ENCODE measurements around the gene AACS. TPM values are rescaled to one million over a fixed set of nuclear protein-coding genes. Genes with fewer than 3 reads are reported as not detected.

The AACS gene
- total RNA-seq, 1 experiment from 2014 or later, result 54.0 TPM

- ChIA-PET POLR2A (no interaction called here), CTCF (interaction anchor here (1.1 kb wide), 1 partner anchor 9 kb away, joined by 4 read pairs; no protein-coding TSS in a partner anchor)
- no peak for DNase-seq (ENCODE audit: low spot score)
- no peak overlapping the region for H3K4me3 Mint-ChIP-seq
- TF ChIP-seq, protein P1, sequence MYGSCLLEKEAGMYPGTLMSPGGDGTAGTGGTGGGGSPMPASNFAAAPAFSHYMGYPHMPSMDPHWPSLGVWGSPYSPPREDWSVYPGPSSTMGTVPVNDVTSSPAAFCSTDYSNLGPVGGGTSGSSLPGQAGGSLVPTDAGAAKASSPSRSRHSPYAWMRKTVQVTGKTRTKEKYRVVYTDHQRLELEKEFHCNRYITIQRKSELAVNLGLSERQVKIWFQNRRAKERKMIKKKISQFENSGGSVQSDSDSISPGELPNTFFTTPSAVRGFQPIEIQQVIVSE (CRISPR knock-in tag; IDR thresholded peaks at IDR 0.05; ENCODE audit: borderline replicate concordance), result no peak
- TF ChIP-seq GTF2I (CRISPR knock-in tag; conservative IDR thresholded peaks at IDR 0.05) (no peak), GABPB1 (CRISPR knock-in tag; IDR thresholded peaks at IDR 0.05) (no peak), HMGA2 (CRISPR knock-in tag; IDR thresholded peaks at IDR 0.05) (no peak), ZNF138 (CRISPR knock-in tag; conservative IDR thresholded peaks at IDR 0.05) (no peak)
- ATAC-seq, result no peak
- H3K27ac Mint-ChIP-seq, result no peak overlapping the region
- H3K36me3 Mint-ChIP-seq, result peaks cover 30% of the 10 kb centered on the region
- peaks cover 8% of the 10 kb centered on the region; the same call in 1 of the 2 replicates for H3K4me1 Mint-ChIP-seq
- H3K27me3 Mint-ChIP-seq (ENCODE audit: low read depth), result no peaks in the 10 kb centered on the region
- no peaks in the 10 kb centered on the region for H3K9me3 Mint-ChIP-seq
Observed at GRCh38 chr12:125131958-125132357, 66.7 kb downstream of the AACS start.

GRCh38 chr12:125132698-125133400 is 67.6 kb downstream of the AACS start:
- ChIA-PET CTCF (interaction anchor here (1.1 kb wide), 2 partner anchors 10 to 93 kb away, joined by 3 to 4 read pairs; no protein-coding TSS in a partner anchor), POLR2A (no interaction called here)
- H3K9me3 Mint-ChIP-seq, result no peaks in the 10 kb centered on the region
- H3K27ac Mint-ChIP-seq, result no peak overlapping the region
- ATAC-seq (no peak), DNase-seq (ENCODE audit: low spot score) (no peak)
- no peak overlapping the region for H3K4me3 Mint-ChIP-seq
- H3K27me3 Mint-ChIP-seq (ENCODE audit: low read depth), result no peaks in the 10 kb centered on the region
- TF ChIP-seq AR (CRISPR knock-in tag; IDR thresholded peaks at IDR 0.05), result no peak
- TF ChIP-seq TEAD1 (CRISPR knock-in tag; IDR thresholded peaks at IDR 0.05), result no peak
- TF ChIP-seq, protein P2, sequence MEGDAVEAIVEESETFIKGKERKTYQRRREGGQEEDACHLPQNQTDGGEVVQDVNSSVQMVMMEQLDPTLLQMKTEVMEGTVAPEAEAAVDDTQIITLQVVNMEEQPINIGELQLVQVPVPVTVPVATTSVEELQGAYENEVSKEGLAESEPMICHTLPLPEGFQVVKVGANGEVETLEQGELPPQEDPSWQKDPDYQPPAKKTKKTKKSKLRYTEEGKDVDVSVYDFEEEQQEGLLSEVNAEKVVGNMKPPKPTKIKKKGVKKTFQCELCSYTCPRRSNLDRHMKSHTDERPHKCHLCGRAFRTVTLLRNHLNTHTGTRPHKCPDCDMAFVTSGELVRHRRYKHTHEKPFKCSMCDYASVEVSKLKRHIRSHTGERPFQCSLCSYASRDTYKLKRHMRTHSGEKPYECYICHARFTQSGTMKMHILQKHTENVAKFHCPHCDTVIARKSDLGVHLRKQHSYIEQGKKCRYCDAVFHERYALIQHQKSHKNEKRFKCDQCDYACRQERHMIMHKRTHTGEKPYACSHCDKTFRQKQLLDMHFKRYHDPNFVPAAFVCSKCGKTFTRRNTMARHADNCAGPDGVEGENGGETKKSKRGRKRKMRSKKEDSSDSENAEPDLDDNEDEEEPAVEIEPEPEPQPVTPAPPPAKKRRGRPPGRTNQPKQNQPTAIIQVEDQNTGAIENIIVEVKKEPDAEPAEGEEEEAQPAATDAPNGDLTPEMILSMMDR (IDR thresholded peaks at IDR 0.05), result no peak
- TF ChIP-seq FOXK1 (CRISPR knock-in tag; IDR thresholded peaks at IDR 0.05), result no peak
- TF ChIP-seq ZNF263 (CRISPR knock-in tag; IDR thresholded peaks at IDR 0.05; ENCODE audit: low read depth), result no peak
- TF ChIP-seq, protein P1 (CRISPR knock-in tag; IDR thresholded peaks at IDR 0.05; ENCODE audit: borderline replicate concordance), result no peak
- TF ChIP-seq MYBL2 (CRISPR knock-in tag; IDR thresholded peaks at IDR 0.05), result no peak
- no peak for TF ChIP-seq SOX15 (CRISPR knock-in tag; IDR thresholded peaks at IDR 0.05)
- no peak for TF ChIP-seq OVOL2 (CRISPR knock-in tag; IDR thresholded peaks at IDR 0.05; ENCODE audit: borderline replicate concordance)
- no peak for TF ChIP-seq FOXP1 (CRISPR knock-in tag; IDR thresholded peaks at IDR 0.05; ENCODE audit: borderline replicate concordance)
- no peak for TF ChIP-seq ZNF121 (CRISPR knock-in tag; IDR thresholded peaks at IDR 0.05)
- no peak for TF ChIP-seq GABPB1 (CRISPR knock-in tag; IDR thresholded peaks at IDR 0.05)
- TF ChIP-seq NFYB (CRISPR knock-in tag; conservative IDR thresholded peaks at IDR 0.05; ENCODE audit: low read depth), result no peak
- TF ChIP-seq CREM (CRISPR knock-in tag; IDR thresholded peaks at IDR 0.05), result no peak
- no peak for TF ChIP-seq STAT6 (CRISPR knock-in tag; conservative IDR thresholded peaks at IDR 0.05; ENCODE audit: low read depth)
- no peak for TF ChIP-seq RELA (CRISPR knock-in tag; IDR thresholded peaks at IDR 0.05; ENCODE audit: borderline replicate concordance)
- TF ChIP-seq TP53 (CRISPR knock-in tag; IDR thresholded peaks at IDR 0.05), result no peak
- H3K4me1 Mint-ChIP-seq, result 0 out of 2 replicates have a peak, but pooled peaks cover 6% of the 10 kb centered on the region
- H3K36me3 Mint-ChIP-seq, result peaks cover 30% of the 10 kb centered on the region

Measured in WTC11 (cell line).